Islet of Langerhans (tissue), 1 donor: ENCODE results near the gene SPRY4.
"Not testable (repeated sequence)": the region's sequence is repeated elsewhere in the genome, so short reads cannot be mapped to it uniquely, and the experiment has no call there.

ENCODE experiments used
- FAIRE-seq: peaks from one replicate; lab custom pipeline; 2011; peaks lifted over from hg19 to GRCh38; lab: Jason Lieb, UNC

The SPRY4 gene

GRCh38 chr5:142324871-142325724 lies at the start of gene SPRY4:
Gene SPRY4, minus strand, starts transcription at chr5:142325021. Its CDS starts 9,913 bp downstream, at chr5:142315108.
- FAIRE-seq = peak; percentile 75

GRCh38 chr5:142368529-142368928 lies 43.7 kb upstream of the SPRY4 start:
- no peak for FAIRE-seq

- no peak for FAIRE-seq
Observed at GRCh38 chr5:142366007-142366406, 41.2 kb upstream of the SPRY4 start.

GRCh38 chr5:142364251-142365145 lies 39.7 kb upstream of the SPRY4 start:
- FAIRE-seq = no peak

- no peak for FAIRE-seq
Observed at GRCh38 chr5:142363619-142363963, 38.8 kb upstream of the SPRY4 start.

GRCh38 chr5:142362193-142362592 lies 37.4 kb upstream of the SPRY4 start:
- not testable (repeated sequence) for FAIRE-seq

GRCh38 chr5:142360607-142361120 lies 35.8 kb upstream of the SPRY4 start:
- no peak for FAIRE-seq

- no peak for FAIRE-seq
Observed at GRCh38 chr5:142360051-142360498, 35.3 kb upstream of the SPRY4 start.

GRCh38 chr5:142358648-142359047 lies 33.8 kb upstream of the SPRY4 start:
- FAIRE-seq = no peak

- FAIRE-seq = no peak
Observed at GRCh38 chr5:142358121-142358520, 33.3 kb upstream of the SPRY4 start.

- no peak for FAIRE-seq
Observed at GRCh38 chr5:142357469-142358090, 32.8 kb upstream of the SPRY4 start.

GRCh38 chr5:142356716-142357468 lies 32.1 kb upstream of the SPRY4 start:
- FAIRE-seq = no peak

GRCh38 chr5:142356349-142356715 lies 31.5 kb upstream of the SPRY4 start:
- no peak for FAIRE-seq

- FAIRE-seq = no peak
Observed at GRCh38 chr5:142353071-142353472, 28.3 kb upstream of the SPRY4 start.

- peak; percentile 64 for FAIRE-seq
Observed at GRCh38 chr5:142350021-142350420, 25.2 kb upstream of the SPRY4 start.

GRCh38 chr5:142346706-142347105 lies 21.9 kb upstream of the SPRY4 start:
- no peak for FAIRE-seq

GRCh38 chr5:142344915-142345314 lies 20.1 kb upstream of the SPRY4 start:
- not testable (repeated sequence) for FAIRE-seq

GRCh38 chr5:142343531-142343930 lies 18.7 kb upstream of the SPRY4 start:
- FAIRE-seq = no peak

GRCh38 chr5:142342128-142342981 lies 17.5 kb upstream of the SPRY4 start:
- no peak for FAIRE-seq

- no peak for FAIRE-seq
Observed at GRCh38 chr5:142339781-142340180, 15.0 kb upstream of the SPRY4 start.

GRCh38 chr5:142334538-142334937 lies 9.7 kb upstream of the SPRY4 start:
- FAIRE-seq = no peak
